ENCODE data around the gene AK2.
"Not testable (repeated sequence)": the region's sequence is repeated elsewhere in the genome, so short reads cannot be mapped to it uniquely, and the experiment has no call there.

AK2 gene

GRCh38 chr1:33036526-33037503 is at the start of gene AK2:
TSS of gene AK2 (minus strand) at chr1:33036883. CDS start at chr1:33036828, 55 bp downstream.
- peak; percentile 70 to 77 (median 73) for DNase-seq

DNA sequence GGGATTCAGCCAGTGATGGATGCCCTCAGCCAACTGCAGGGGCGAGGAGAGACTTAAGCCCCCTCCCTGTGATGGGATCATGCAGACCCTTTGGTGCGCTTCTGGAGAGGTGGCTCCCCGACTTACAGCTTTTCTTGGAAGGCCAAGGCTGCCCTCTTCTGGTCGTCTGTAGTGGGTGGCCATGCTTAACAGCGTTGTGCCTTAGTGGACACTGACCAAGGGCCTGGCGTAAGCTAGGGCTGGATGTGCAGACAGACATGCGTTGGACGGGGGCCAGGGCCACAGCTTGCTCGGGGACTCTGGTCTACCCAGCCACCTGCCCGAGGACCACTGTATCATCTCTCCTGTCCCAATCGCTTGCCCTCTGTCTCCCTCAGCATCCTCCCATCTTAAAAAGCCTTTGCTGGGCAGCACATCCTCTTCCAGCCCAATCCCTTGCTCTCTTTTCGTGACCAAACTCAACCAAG is 49.7 kb upstream of the AK2 start:
- DNase-seq: peak in 1 of 4 experiments; percentile 14

DNA sequence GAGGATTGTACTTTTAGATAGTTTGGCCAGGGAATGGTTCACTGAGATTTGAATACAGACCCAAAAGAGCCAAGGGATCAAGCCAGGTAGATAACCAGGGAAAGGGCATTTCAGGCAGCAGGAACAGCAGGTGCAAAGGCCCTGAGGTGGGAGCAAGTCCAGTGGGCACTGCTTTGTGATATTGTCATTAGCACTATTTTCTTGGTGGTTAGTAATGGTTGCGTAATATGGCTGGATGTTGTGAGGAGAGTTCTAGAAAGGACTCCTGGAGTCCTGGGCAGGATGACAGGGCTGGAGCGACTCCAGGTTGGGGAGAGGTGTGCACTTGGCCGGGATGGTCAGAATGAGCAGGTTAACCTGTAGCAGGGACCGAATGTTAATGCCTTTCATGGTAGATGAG is 48.6 kb upstream of the AK2 start:
- DNase-seq: no peak

- DNase-seq: no peak
Measured at GRCh38 chr1:33082575-33083108, 46.0 kb upstream of the AK2 start.

- no peak for DNase-seq
Measured at GRCh38 chr1:33081554-33082305, 45.0 kb upstream of the AK2 start.

DNA sequence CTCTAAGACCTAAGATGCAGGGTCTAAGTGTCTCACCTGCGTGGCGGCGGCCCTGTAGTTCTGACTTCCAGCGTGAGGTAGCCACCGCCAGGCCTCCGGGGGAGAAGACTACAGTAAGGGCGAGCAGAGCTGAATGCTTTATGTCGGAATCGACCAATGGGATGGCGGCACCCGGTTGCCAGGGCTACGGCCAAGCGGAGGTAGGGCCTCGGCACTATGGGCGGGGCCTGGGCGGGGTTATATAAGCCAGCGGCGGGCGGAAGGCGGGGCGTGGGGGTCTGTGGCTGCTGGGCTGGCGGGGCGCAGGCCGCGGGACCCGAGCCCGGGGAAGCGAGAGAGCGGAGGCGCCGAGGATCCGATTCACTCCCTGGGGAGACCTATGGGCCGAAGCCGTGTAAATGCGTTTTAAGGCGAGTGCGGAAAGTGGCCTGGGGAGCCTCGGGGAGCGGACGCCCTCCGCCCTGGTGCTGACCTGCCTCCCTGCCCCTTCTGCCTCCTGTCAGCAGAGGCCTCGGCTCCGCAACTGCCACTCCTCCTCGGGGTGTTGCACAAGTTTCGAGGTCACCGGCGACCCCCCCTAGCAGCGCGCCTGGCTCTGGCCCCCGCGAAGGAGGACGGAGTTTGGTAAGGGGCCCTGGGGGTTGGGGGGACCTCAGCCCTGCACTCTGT is 44.3 kb upstream of the AK2 start, which contains the start of gene AZIN2:
Gene AZIN2 (plus strand): TSS at position 269 of the 669 bp plus-strand sequence. CDS start 1,097 bp downstream, outside the sequence.
- peak; percentile 82 to 97 (median 96) for DNase-seq

- DNase-seq: no peak
Measured at GRCh38 chr1:33080373-33080772, 43.7 kb upstream of the AK2 start.

- DNase-seq: no peak
Measured at GRCh38 chr1:33078030-33078591, 41.4 kb upstream of the AK2 start.

GRCh38 chr1:33074193-33074945 is 37.7 kb upstream of the AK2 start:
- DNase-seq: no peak

- DNase-seq: no peak
Measured at GRCh38 chr1:33072707-33073106, 36.0 kb upstream of the AK2 start.

- no peak for DNase-seq
Measured at GRCh38 chr1:33070628-33071027, 33.9 kb upstream of the AK2 start.

DNA sequence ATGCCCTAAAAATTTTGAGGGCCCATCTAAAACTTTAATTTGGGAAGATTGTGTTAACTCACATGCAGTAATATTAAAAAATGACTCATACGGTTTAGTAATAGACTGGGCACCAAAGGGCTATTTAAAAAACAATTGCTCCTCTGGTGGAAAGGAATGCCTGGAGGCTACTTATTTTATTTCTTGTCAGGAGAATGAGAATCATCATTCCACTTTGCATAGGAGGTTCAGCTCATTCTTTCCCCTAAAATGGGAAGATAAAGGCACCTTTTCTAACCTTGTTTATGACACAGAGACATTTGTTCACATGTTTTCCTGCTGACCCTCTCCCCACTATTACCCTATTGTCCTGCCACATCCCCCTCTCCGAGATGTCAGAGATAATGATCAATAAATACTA is 31.4 kb upstream of the AK2 start:
- DNase-seq: not testable (repeated sequence)

DNA sequence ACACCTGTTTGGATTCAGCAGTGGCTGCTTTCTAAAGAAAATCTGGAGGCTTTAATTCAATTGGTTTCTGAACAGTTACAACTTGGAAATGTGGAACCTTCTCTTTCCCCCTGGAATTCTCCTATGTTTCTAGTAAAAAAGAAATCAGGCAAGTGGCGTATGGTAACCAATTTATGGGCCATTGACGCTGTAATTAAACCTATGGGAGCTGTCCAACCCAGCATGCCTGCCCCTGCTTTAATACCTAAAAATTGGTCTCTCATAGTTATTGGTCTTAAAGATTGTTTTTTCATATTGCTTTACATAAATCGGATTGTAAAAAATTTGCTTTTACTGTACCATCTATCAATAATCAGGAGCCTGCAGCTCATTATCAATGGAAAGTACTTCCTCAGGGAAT is 29.8 kb upstream of the AK2 start:
- not testable (repeated sequence) for DNase-seq

GRCh38 chr1:33065301-33065700 is 28.6 kb upstream of the AK2 start:
- no peak for DNase-seq

DNA sequence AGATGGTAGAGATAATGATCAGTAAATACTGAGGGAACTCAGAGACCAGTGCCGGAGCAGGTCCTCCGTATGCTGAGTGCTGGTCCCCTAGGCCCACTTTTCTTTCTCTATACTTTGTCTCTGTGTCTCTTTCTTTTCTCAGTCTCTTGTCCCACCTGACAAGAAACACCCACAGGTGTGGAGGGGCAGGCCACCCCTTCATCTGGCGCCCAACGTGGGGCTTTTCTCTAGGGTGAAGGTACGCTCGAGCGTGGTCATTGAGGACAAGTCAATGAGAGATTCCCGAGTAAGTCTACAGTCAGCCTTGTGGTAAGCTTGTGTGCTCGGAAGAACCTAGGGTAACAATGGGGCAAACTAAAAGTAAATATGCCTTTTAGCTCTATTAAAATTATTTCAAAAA is 27.6 kb upstream of the AK2 start:
- not testable (repeated sequence) for DNase-seq

DNA sequence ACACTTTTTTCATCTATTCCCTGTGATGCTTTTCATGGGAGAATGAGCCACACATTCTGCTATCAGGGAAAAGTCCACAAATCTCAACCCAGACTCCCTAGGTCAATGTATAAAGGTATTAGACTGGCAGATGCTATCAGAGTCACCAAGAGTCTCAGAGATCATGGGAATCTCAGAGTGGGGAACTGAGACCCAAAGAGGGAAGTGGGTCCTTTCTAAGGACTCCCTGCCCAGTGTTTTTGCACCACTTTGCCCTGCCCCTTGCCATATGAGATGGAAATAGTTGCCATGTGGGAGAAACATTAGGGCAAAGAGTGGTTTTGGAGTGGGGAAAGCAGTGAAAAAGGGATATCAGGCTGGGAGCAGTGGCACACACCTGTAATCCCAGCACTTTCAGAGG is 25.2 kb upstream of the AK2 start:
- DNase-seq: no peak

DNA sequence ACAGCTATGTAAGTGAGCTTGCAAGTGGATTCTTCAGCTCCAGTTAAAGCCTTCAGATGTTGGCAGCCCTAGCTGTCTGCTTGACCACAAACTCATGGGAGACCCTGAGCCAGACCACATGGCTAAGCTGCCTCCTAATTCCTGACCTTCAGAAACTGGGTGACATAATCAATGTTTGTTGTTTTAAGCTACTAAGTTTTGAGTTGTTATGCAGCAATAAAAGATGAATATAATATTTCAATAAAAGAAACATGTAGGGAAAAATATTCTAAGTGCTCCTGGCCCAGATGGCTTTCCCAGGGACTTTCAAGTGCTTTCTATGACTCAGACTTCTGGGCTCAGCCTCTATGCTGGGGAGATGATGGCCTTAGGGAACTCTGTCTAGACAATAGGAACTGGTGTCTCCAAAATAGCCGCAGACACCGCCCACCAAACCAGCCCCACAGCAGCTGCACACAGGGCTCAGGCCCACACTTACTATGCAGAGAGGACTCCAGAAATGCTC is 23.9 kb upstream of the AK2 start:
- DNase-seq: no peak

- DNase-seq: no peak
Measured at GRCh38 chr1:33057095-33057494, 20.4 kb upstream of the AK2 start.

DNA sequence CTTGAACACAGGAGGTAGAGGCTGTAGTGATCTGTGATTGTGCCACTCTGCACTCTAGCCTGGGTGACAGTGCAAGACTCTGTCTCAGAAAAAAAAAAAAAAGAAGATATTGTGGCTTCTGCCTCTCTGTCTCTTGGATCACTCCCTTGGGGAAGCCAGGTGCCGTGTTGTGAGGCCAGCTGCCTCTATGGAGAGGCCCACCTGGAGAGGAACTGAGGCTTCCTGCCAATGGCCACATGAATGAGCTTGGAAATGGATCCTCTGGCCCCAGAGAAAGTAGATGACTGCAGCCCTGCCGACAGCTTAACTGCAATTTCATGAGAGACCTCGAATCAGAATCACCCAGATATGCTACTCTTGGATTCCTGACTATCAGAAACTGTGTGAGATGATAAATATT is 19.7 kb upstream of the AK2 start:
- no peak for DNase-seq

- DNase-seq: peak in 1 of 4 experiments; percentile 3
Measured at GRCh38 chr1:33055210-33056008, 18.7 kb upstream of the AK2 start.

Data from activated naive CD4-positive, alpha-beta T cell (primary cell).